SK-MEL-5 (cell line): ENCODE data around the gene RFC4. TPM values are rescaled to one million over a fixed set of nuclear protein-coding genes. Genes with fewer than 3 reads are reported as not detected.
A peak's percentile ranks its signal among the peaks of the same experiment; 100 is the strongest.

ENCODE experiments used
- DNase-seq: peaks from one replicate; pipeline ENCODE4 v3.0.0-alpha.2; 2016; ENCODE audit warnings: low read depth, low spot score
- in situ Hi-C: cut with HindIII; loops from 2 replicates; pipeline ENCODE4 v1.10.0; 2016; ENCODE audit warnings: low sequenced_read_pairs, high pct_unique_total_duplicates, low pct_unique_long_range_greater_than_20kb
- total RNA-seq: library from RNA; depleted of rRNA; stranded (reverse); fragments of >200 nt; shearing (Covaris generic); gene quantifications from 2 replicates; pipeline ENCODE4 v1.2.3, GENCODE V29; 2014

The RFC4 gene
- total RNA-seq, 1 experiment from 2014 or later = 57.3 TPM

- DNase-seq = no peak
- in situ Hi-C loops = no loop called here
Observed at GRCh38 chr3:186800285-186800684, 6.0 kb downstream of the RFC4 start.

- in situ Hi-C loops = no loop called here
- no peak for DNase-seq
Observed at GRCh38 chr3:186798239-186798874, 7.9 kb downstream of the RFC4 start.

DNA sequence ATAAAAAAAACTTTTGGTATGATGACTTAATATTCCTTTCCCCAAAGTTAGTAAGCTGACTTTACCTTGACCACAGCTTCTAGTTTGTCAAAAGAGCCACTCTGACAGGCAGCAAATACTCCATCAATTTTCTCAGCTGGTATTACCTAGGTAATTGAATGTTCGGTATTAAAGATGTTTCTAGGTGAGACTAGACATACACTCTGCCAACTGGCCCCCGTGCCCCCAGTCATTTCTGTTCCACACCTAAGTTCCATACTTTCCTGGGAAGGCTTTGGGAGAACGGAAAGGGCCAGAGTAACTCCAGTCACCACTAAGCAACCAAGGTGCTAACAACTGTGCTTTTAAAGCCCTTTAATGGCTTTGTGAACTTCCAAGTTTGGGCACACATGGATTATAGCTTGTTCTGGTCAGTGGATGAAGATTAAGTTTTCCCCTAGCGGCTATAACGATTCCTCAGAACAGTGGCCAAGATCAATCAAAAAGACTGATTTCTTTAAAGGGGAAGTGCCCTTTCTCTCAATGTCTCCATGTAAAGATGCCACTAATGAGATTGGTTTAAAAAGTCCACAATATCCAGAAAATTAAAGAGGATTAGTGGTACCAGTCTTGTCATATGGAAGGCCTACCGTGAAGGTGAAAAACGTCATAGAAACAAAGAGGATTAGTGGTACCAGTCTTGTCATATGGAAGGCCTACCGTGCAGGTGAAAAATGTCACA, 15.9 kb downstream of the RFC4 start:
- in situ Hi-C loops = no loop called here
- peak; percentile 71 for DNase-seq

GRCh38 chr3:186789554-186790260, 16.6 kb downstream of the RFC4 start:
- DNase-seq = no peak
- in situ Hi-C loops = no loop called here

DNA sequence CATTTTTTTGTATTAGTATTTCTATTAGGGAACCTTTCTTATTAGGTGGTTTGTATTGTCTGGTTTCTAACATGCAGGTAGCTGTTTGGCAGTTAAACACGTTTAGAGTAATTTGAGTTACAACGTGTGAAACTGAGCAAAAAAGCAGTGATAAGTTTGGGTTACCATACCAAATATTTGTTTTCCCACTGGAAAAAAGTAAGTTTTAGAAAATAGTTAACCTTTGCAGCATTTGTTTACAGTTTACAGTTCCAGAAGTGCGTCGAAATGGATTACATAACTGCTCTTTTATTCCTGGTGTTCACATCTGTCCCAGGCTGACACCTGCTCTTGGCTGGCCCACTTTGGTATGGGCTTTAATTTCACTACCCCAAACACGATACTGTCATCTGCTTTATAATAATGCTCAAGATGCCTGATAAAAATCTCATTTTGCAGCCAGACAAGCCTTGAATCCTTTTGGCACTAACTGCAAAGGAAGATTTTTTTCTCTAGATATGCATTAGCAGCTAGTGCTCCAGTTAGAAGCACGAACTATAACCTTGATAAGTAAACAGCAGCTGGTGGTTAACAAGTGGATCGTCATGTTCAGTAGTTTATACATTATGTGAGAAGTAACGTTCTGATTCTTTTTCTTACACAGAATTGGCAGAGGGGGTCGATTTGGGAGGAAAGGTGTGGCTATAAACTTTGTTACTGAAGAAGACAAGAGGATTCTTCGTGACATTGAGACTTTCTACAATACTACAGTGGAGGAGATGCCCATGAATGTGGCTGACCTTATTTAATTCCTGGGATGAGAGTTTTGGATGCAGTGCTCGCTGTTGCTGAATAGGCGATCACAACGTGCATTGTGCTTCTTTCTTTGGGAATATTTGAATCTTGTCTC, 17.6 kb downstream of the RFC4 start:
- in situ Hi-C loops = no loop called here
- no peak for DNase-seq

DNA sequence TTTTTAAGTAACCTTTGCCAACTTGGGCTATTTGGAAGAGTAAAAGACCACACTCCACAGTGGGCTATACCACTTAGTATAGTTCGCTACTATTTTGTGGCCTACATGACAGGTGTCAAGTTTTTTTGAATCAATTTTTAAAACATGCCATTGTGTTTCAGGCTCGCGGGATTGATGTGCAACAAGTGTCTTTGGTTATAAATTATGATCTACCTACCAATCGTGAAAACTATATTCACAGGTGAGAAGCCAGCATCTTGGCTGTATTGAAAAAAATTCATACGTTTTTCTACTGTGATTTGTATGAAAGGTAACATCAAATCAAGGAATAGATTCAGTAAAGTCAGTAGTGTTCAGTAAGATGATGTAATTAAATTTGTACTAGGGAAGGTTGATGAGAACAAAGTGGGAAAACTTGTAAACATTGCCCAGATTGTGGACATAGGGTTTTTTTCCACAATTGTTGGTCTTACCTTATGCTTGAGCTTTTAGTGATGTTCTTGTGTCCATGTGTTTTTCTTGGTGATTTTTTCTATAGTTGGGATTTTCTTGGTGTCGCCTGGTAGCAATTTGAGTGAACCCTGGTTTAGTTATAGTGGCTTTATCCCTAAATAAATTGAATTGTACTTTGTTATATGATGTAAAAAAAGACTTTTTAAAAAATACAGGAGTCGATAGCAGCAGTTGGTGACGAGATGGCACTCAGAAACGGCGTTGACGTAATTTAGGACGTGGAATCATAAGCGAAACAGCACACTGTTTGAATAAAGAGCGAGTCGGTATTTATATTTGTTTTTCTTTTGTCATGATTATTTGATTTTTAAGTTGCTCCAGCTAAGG, 18.4 kb downstream of the RFC4 start:
- in situ Hi-C loops = no loop called here
- DNase-seq = no peak

GRCh38 chr3:186786922-186787321, 19.4 kb downstream of the RFC4 start:
- no peak for DNase-seq
- in situ Hi-C loops = no loop called here

GRCh38 chr3:186785495-186786018, 20.7 kb downstream of the RFC4 start:
- in situ Hi-C loops = no loop called here

DNA sequence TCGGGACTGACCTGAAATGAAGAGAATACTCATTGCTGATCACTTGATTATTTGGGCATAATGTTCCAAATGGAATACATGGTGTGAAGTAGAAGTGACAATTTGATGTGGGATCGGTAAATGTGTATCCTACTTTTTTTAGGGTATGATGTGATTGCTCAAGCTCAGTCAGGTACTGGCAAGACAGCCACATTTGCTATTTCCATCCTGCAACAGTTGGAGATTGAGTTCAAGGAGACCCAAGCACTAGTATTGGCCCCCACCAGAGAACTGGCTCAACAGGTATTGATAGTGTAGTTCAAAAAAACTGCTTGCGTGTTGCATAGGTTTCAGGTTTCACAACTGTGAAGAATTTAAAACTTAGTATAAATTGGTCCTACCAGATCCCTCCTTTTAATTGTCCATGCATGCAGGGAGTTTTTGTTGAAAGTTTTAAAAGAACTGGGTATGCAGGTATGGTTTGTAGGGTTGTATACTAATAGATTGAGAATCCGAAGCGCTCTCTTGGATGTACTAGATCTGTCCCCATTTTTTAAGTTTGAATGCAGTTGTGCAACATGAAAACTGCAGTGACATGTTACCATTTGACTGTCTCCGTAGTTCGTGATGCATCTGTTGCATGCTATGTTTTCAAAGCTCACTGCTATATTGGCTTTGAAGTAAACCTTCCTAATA, 21.3 kb downstream of the RFC4 start:
- in situ Hi-C loops = no loop called here
- DNase-seq = no peak

More at GRCh38 chr3:186785495-186786018, 20.7 kb downstream of the RFC4 start:
- no peak for DNase-seq

DNA sequence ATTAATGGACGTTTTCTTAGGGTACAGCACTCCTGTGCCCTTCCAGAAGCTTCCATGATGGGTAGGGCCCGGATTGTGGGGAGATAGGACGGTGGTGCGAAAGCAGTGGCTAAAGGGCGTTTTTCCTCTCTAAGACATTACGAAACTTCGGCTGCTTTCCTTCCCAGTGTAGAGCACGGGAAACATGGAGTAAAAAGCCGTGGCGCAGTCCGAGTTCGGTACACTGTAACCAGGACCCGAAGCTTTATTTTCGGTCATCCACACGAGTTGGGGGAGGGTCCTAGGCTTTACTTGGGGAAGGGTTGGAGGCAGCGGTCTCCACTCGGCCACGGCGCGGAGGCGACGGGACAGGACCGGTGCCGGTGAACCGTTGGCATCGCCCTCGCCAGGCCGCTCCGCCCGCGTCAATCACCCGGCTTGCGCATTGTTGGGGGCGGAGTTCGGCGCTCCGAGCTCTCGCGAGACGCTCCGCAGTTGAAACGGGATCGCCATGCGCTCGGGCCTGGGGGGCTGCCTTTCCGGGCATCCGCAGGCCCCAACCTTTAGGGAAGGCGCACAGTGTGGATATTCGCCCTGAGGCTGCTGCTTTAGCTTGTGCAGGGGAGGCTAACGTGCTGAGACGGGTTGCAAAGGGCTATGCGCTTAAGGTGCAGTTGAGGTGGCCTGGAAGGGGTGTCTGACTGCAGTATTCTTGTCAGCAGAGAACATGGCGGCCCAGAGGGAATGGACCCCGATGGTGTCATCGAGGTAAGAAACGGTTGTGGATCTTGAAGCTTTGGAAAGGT, 22.4 kb downstream of the RFC4 start:
- DNase-seq = peak; percentile 82
- in situ Hi-C loops = no loop called here

DNA sequence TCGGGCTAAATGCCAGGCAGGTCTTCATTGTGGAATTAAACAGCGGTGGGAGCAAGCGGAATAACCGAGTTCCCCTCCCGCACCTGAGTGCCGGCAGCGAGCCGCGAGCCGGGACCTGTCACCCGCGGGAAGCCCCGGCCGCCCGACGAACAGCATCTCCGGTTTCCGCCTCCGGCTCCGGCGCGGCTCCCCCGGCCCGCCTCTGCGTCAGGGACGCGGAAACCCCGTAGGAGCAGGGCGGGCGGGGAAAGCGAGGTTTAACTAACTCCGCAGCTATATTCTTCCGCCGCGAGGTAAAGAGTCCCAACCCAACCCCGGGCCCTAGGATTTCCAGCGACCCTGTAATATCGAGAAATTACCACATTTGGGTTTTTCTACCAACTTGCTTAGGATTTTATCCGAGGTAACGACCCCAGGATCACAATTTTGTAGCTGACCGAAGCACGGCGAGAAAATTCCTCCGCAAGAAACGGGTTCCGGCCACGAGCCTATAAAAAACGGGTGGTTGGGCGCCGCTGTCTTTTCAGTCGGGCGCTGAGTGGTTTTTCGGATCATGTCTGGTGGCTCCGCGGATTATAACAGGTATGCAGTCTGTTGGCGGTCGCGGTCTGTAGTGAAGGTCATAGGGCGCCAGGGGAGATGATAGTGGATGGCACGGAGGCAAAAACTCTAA, 23.1 kb downstream of the RFC4 start, which contains the start of gene EIF4A2:
Gene EIF4A2, plus strand, starts transcription at position 520 of the 673 bp plus-strand sequence. Its CDS starts 34 bp downstream, at position 554.
- in situ Hi-C loops = no loop called here
- peak; percentile 85 for DNase-seq

DNA sequence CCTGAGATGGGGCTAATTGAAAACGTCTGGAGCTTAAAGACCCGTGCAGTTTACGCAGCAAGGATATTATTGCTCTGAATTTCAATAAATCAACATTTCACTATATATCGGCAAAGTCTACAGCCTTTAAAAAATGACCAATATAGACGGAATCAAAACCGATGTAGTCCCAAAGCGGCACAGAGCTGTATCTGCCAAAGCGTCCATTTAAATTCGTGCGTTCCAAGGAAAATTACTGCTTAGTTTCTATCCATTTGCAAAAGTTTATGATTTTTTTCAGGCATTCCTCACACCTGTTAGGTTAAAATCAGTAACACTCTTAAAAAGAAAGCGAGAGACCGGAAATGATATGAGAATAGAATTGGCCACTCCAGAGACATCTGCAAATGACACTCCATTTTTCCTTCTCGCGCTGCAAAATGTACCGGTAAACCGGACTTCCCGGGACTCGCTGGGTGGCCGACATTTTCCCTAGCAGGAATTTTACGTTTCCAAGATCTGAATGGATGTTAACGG, 23.7 kb downstream of the RFC4 start:
- in situ Hi-C loops = no loop called here
- DNase-seq = no peak

DNA sequence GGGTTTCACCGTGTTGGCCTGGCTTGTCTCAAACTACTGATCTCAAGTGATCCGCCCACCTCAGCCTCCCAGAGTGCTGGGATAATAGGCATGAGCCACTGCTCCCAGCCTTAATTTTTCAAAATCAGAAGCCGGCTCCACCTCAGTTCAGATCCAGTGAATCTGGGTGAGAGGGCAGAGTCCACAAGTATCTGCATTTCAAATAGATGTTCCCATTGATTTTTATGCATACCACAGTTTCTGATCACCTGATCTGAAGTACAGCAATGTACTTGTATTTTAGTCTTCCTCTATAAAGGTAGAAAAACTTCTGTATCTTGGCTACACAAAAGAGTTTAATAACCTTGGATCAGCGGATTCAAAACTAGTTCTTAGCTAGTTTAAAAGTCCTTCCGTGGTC, 27.1 kb downstream of the RFC4 start:
- in situ Hi-C loops = no loop called here
- no peak for DNase-seq

DNA sequence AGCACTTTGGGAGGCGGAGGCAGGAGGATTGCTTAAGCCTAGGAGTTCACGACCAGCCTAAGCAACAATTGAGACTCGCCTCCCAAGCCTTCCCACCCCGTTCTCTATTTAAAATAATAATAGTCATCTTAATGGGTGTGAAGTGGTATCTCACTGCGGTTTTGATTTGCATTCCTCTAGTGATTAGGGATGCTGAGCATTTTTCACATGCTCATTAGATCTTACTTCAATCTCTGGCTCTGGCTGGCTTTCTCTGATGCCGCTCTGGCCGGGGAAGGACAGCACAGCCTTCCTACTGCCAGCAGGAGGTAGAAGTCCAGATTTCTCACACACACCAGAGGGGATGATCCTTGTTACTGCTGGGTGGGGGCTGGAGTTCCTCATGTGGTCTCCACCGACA, 30.3 kb downstream of the RFC4 start:
- DNase-seq = peak; percentile 44
- in situ Hi-C loops = no loop called here
